ENCODE data around the gene SLC6A17.

- no peak for TF ChIP-seq CTCF (IDR thresholded peaks at IDR 0.05)
- TF ChIP-seq POLR2A (IDR thresholded peaks at IDR 0.05): no peak
These were observed 85.0 kb downstream of the SLC6A17 start for GRCh38 chr1:110235181-110235833.

Measured in prostate gland (tissue), 2 donors.